BE2C (cell line): ENCODE data around the gene RHNO1.

Source experiments
- DNase-seq: peaks from one replicate; pipeline ENCODE4 v3.0.0-alpha.2; 2020
- H3K27me3 ChIP-seq: fragments of 250-450 bp; sonication (Bioruptor Pico); 2 replicates; pipeline ENCODE4 v1.5.1; 2020; ENCODE audit warnings: mild to moderate bottlenecking
- H3K36me3 ChIP-seq: fragments of 250-450 bp; sonication (Bioruptor Pico); 2 replicates; pipeline ENCODE4 v1.5.1; 2020; ENCODE audit warnings: mild to moderate bottlenecking
- H3K4me1 ChIP-seq: fragments of 250-450 bp; sonication (Bioruptor Pico); 2 replicates; pipeline ENCODE4 v1.5.1; 2020
- H3K4me3 ChIP-seq: 2 replicates; pipeline ENCODE4 v1.5.1; 2011; ENCODE audit warnings: low read depth, low read length
- H3K9me3 ChIP-seq: fragments of 250-450 bp; sonication (Bioruptor Pico); 2 replicates; pipeline ENCODE4 v1.5.1; 2020
- TF ChIP-seq, protein P1 (sequence below): IDR thresholded peaks from 2 replicates; pipeline ENCODE4 v1.5.1; 2012; ENCODE audit warnings: mild to moderate bottlenecking, low read depth, low read length

RHNO1 gene

DNA sequence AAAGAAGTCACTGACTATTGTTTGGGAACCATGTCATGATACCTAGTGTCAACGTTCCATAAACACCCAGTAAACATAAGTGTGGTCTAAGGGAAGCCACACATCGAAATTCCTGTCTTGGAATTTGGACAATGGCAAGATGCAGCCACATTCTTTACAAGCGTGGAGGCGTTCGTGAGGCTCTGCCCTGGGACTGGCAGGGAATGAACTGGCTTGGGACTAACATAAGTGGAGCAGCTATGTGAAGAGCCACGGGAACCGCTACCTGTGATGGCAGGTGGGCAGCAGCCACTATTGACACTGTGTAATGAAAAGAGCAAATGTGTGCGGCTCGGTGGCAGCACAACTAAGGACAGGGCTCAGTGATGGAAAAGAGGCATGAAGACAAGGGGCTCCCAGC is 32.2 kb upstream of the RHNO1 start:
- Histone ChIP-seq H3K4me1 (peaks cover 8% of the 10 kb centered on the region; the same call in 1 of the 2 replicates), H3K9me3 (no peaks in the 10 kb centered on the region), H3K27me3 (no peaks in the 10 kb centered on the region), H3K36me3 (no peaks in the 10 kb centered on the region), H3K4me3 (no peak overlapping the region)
- TF ChIP-seq, protein P1, sequence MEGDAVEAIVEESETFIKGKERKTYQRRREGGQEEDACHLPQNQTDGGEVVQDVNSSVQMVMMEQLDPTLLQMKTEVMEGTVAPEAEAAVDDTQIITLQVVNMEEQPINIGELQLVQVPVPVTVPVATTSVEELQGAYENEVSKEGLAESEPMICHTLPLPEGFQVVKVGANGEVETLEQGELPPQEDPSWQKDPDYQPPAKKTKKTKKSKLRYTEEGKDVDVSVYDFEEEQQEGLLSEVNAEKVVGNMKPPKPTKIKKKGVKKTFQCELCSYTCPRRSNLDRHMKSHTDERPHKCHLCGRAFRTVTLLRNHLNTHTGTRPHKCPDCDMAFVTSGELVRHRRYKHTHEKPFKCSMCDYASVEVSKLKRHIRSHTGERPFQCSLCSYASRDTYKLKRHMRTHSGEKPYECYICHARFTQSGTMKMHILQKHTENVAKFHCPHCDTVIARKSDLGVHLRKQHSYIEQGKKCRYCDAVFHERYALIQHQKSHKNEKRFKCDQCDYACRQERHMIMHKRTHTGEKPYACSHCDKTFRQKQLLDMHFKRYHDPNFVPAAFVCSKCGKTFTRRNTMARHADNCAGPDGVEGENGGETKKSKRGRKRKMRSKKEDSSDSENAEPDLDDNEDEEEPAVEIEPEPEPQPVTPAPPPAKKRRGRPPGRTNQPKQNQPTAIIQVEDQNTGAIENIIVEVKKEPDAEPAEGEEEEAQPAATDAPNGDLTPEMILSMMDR, result no peak
- DNase-seq, result no peak

DNA sequence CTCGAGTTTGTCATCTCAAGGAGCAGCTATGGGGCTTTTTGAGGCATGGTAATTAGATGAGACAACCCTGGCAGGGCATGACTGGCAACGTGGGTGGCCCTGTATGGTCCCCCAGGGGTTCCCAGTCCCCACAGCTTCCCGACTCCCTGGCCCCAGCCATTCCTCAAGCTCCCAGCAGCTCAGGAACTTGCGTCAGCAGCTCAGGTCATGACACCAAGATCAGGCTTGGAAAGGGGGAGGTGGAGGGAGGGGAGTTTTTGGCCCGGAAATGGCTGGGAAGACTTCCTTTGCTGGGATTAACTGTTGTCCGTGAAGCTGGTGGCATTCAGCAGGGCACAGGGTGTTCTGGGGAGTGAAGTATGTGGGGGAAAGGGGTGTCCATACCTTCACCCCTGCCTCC is 31.7 kb upstream of the RHNO1 start:
- Histone ChIP-seq H3K36me3 (no peaks in the 10 kb centered on the region), H3K4me1 (peaks cover 8% of the 10 kb centered on the region; the same call in 1 of the 2 replicates), H3K4me3 (no peak overlapping the region), H3K9me3 (no peaks in the 10 kb centered on the region), H3K27me3 (no peaks in the 10 kb centered on the region)
- DNase-seq, result no peak
- TF ChIP-seq, protein P1, result no peak

DNA sequence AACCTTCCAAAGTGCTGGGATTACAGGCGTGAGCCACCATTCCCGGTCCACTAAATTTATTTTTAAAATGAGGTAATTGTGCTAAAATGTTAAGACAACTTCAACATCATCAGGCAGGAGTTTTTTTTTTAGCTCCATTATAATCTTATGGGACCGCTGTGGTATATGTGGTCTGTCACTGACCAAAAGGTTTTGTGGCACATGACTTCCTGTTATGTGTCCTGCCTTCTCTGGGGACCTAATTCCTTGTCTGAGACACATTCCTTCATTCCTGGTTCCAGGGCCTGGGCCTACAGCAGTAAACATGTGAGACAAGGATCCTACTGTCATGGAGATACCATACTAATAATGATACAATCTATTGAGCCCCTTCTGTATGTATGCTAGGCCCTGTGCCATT is 25.1 kb upstream of the RHNO1 start:
- no peak for DNase-seq
- Histone ChIP-seq H3K36me3 (no peaks in the 10 kb centered on the region), H3K4me3 (no peak overlapping the region), H3K9me3 (no peaks in the 10 kb centered on the region), H3K4me1 (no peaks in the 10 kb centered on the region), H3K27me3 (no peaks in the 10 kb centered on the region)
- TF ChIP-seq, protein P1, result no peak

DNA sequence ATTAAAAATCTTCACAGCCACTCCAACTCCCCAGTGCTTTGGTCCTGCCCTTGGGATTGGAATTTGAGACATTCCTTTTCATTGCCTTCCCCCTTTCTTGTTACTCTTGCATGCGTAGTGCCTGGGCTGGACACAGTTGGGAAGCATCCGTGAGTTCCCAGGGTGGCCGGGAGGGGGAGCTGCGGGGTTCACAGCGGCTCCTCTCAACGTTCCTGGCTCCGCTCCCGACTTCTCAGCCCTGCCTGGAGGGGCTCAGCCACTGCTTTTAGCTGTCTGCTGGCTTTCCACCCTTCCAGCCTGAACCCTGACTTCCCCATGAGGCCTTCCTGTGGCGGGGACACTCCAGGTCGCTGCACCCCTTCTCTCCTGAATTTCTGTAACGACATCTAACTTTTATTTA is 23.4 kb upstream of the RHNO1 start:
- Histone ChIP-seq H3K27me3 (no peaks in the 10 kb centered on the region), H3K36me3 (peaks cover 6% of the 10 kb centered on the region), H3K4me3 (no peak overlapping the region), H3K9me3 (no peaks in the 10 kb centered on the region), H3K4me1 (no peaks in the 10 kb centered on the region)
- TF ChIP-seq, protein P1, result peak; percentile 93
- peak; percentile 89 for DNase-seq

DNA sequence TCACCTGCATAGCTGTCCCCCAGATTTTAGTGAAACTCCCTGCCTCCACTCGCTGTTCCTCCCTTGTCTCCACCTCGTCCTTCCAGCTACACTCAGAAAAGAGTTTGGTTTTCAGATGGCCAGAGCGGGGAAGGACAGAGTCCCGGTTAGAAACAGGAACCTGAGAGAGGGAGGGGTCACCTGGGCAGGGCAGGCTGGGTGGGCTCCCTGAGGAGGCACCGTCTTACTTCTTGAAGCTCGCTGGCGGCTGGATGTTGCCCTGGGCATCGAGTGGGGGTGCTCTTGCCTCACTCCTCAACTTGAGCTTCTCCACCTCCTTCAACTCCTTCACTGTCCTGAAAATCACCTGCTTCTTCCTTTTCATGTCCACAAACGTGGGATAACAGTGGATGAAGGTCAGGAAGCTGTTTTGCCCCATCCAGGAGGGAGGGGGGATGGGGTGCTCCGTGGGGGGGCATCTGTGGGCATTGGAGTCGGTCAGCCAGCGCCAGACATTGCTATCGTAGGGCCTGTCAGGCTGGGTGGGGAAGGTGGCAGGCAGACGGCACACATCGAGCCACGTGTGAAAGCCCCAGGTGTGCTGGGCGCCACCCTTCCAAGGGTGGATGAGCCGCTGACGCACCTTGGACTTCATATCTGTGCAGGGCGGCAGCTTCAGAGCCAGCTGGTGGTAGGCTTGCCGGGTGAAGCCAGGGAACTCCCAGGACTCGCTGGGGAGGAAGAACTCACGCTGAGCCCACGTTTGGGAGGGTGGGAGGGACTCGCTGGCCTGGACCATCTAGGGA is 22.2 kb upstream of the RHNO1 start:
- TF ChIP-seq, protein P1, result no peak
- Histone ChIP-seq H3K27me3 (no peaks in the 10 kb centered on the region), H3K4me1 (no peaks in the 10 kb centered on the region), H3K9me3 (no peaks in the 10 kb centered on the region), H3K4me3 (no peak overlapping the region), H3K36me3 (peaks cover 17% of the 10 kb centered on the region)
- DNase-seq, result no peak

DNA sequence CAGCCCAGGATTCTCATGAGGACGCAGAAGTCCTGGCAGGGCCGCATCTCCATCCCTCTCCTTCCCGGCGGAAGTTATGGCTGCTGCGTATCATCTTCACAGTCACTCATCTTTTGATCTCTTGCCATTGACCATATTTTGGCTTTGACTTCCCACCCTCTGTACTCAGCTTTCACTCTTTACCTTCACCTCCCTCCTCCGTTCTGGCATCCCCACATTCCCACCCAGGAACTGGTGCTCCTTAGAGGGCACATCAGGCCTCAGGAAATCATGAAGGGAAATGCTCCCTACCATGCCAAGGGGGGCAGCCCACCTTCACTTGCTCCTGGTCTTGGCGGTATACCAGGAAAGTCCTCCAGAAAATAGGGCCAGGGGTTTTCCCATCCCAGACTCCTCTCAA is 21.5 kb upstream of the RHNO1 start:
- TF ChIP-seq, protein P1, result no peak
- H3K36me3 ChIP-seq, result peaks cover 22% of the 10 kb centered on the region

More for the DNA sequence above, 21.5 kb upstream of the RHNO1 start:
- no peaks in the 10 kb centered on the region for H3K27me3 ChIP-seq
- no peak overlapping the region for H3K4me3 ChIP-seq
- H3K9me3 ChIP-seq, result no peaks in the 10 kb centered on the region
- no peaks in the 10 kb centered on the region for H3K4me1 ChIP-seq
- DNase-seq, result no peak
